ENCODE data around the gene AKAP8L. TPM values are rescaled to one million over a fixed set of nuclear protein-coding genes. Genes with fewer than 3 reads are reported as not detected.
"Not testable (repeated sequence)": the region's sequence is repeated elsewhere in the genome, so short reads cannot be mapped to it uniquely, and the experiment has no call there.

AKAP8L gene
- polyA plus RNA-seq, 10 donors: 48.6 to 77.1 (median 59.7) TPM

DNA sequence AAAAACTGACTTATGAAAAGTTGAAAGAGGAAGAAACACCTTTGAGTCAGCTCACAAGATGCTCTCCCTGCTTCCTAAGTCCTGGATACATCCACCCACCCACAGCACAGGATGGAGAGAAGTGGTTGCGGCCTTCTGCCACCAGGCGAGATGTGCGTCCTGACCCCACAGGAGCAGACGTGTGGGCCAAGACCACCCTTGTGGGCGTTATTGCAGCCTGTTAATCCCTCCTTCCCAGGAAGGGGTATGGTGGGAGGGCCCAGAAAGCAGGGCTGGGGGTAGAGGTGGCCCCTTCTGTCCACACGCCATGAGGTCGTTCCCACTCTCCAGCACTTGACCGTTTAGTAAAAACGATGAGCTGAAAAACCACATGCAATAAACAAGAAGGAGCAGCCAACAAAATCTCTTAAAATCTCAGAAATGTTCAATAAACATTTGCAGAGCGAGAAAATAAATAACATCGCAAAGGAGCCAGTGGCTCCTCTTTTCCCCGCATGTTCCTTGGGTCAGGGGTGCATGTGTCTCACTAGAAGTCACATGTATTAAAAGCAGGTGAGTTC, 2.4 kb upstream of the AKAP8L start:
- DNase-seq: no peak

DNA sequence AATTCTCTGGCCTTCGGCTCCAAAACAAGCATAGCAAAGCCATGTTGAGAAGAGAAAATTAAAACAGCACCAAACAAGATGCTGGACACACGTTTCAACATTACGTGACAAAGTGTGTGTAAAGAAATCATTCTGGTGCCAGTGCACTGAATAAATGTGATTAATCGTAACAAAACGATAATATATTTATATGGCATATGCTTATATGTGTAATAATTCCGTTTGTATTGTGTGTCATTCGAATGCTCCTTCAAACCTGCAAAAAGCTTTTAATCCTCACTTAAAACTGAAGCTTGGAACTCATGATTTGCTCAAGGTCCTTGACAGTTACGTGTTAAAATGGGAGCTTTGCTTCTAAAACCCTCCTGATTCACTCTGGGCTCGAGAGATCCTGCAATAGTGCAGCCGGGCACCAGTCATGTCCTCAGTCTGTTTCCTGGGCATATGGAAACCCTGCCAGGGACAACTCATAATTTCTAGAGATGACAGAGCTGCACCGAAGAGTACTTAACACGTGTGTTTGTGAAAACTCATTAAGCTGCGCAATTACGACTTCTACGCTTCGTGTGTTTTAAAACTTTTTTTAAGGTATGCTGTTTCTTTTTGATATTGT, 731 bp upstream of the AKAP8L start:
- no peak for DNase-seq

DNA sequence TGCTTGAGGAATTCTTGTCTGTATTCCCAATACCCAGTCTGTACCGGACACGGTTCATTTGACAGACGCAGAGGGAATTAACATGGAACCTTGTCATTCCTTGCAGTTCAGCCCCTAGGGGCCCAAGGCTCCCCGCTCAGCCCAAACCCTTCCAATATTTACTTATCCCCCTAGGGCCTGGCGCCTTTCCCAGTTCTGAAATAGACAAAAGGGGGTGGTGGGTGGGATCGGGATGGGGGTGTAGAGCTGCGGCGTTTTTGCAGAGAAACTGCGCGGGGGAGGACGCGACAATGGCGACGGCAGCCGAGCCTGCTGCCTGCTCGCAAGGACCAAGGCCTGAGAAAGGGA, 583 bp downstream of the AKAP8L start:
- no peak for DNase-seq

DNA sequence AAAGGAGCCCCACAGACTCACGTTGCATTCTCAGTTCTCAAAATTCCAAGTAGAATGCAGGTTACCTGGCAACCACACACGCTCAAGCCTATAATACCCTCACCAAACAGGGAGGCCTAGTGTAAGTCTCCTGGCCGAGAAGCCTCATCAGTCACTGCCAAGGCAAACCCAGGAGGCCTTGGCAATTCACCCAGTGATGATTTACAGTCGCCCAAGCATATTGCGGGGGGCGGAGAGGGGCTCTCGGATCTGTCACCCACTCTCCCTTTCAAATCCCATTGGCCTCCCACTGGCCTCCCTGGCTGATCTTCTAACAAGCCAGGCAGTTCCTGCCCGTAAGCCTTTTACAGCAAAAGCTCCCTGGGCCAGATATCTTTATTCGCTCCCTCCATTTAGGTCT, 1.1 kb downstream of the AKAP8L start:
- DNase-seq: peak in 1 of 3 donors; percentile 25

DNA sequence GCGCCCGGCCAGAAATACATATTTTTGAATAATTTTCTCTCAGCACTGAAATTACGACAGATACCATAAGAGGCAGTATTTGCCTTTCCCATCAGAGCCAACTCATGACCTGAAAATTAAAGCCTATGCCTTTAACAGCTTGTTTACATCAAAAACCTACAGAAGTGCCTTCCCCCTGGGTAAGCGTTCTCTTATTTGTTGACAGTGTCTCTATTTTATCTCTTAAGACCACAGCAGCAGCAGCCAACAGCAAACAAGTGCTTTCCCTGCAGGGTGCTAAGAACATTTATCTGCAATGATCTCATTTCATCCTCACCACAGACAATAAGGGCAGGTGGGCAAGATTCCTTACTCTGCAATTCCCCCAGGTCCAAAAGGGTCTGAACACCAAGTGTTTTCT, 6.0 kb downstream of the AKAP8L start:
- DNase-seq: no peak

DNA sequence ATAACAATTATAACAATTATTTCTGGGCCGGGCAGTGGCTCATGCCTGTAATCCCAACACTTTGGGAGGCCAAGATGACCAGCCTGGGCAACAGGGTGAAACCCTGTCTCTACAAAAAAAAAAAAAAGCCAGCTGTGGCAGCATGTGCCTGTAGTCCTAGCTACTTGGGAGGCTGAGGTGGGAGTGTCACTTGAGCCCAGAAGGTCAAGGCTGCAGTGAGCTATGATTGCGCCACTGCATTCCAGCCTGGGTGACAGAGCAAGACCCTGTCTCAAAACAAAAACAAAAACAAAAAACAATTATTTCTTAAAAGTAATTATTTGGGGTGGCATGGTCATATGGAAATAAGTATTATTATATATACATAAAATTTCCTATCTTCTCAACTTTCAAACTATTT, 7.4 kb downstream of the AKAP8L start:
- not testable (repeated sequence) for DNase-seq

DNA sequence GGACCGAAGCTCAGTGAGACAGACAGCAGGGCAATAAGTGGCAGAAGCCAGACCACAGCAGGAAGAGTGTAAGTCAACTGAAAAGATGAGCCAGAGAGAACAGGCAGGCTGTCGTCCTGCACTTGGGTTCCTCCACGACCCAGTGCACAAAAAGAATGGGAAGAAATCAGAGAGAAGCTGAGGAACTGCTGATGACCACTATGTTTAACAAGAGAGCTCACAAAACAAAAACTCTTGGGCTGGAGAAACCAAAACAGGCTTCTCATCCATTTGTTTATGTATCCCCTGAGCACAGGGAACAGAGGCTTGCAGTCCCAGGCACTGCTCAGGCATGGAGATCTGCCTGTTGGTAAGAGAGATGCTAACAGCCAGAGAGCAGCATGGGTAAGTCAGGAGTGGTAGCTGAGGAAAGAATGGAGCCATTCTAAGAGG, 14.0 kb downstream of the AKAP8L start:
- DNase-seq: no peak

DNA sequence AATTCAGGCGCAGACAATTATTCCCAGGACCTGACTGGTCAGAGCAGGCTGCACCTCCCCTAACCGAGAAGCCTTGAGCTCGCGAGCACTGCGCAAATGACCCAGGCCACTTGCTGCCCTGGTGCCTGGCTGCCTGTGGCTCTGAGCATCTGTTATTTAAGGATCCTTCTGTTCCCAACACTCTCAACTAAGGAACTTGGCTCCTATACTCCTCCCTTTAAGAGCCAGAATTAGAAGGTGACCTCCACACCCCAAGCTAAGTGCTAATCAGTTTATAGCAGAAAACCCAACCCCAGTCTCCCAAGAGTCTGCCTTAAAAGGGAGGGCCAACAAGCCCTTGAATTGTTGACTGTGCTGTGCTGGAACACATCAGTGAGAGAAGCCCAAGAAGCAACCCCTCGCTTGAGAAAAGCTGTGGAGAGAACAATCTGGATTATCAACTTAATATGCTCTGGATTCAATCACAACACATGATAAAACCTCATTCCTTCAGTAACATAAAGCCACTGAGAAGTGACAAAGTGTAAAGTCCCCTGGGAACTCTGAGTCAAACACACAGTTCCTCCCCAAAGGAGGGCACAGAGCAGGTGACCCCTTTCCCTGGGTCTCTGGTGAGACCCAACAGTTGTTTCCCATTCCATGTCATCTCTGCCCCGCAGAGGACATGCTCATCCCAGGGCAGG, 14.6 kb downstream of the AKAP8L start:
- DNase-seq: no peak

DNA sequence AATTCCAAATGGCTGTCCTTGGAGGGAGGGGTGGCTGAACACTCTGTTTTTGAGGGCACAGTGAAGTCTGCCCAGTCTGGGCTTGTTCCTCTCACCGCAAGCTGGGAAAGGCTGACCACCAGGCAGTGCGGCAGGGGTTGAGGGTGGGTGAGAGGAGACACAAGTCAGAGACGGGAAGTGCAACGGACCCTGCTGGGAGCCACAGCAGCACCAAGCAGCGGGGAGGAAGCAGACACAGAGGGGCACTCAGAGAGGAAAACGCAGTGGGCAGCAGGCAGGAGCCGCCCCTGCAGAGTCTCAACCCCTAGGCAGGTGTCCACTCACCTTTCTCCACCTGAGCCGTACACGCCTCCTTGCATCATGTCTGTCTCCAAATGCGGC, 15.6 kb downstream of the AKAP8L start:
- no peak for DNase-seq

DNA sequence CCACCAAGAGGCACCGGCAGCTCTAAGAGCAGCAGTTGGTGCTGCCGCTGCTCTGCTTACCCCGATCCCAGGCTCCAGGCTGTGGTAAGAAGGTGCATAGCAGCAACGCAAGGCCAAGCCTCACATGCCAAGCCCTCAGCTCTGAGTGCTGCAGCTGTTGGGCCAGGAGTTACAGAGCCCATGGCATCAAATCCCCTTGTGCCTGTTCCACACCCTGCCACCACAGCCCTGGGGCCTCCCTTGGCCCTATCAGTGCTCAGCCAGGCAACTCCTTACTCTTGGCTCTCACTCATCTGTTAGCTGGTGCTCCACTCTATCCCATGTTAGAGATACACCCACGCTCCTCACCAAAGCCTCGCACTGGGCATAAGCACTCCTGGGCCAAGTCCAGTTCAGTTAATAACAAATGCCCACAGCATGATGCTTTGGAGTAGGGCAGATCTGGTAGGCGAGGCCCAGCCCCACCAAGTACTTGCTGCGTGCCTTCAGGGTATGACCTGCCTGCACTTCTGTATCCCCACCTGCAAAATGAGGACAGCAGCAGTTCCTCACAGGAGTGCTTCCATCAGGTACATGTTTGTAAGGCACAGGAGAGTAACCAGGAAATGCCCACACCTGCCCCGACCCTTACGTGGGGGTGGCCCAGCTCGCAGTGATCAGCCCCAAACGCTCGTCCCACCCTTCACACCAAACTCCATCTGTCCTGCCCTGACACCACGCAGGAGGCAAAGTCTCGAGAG, 16.2 kb downstream of the AKAP8L start:
- peak in 2 of 3 donors; percentile 13 to 34 for DNase-seq

DNA sequence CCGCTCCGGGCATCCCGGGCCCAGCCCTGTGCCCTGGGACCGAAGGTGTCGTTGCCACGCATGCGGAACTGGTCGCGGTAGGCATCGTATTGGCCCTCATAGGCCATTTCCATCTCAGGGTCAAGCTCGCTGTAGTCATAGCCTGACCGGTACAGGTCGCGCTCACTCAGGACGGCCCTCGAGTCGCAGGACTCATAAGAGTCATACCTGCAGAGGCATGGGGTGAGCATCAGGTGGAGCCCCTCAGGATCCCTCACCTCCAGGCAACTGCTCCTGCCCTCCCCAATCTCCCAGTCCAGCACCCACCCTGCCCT, 17.4 kb downstream of the AKAP8L start:
- DNase-seq: no peak

DNA sequence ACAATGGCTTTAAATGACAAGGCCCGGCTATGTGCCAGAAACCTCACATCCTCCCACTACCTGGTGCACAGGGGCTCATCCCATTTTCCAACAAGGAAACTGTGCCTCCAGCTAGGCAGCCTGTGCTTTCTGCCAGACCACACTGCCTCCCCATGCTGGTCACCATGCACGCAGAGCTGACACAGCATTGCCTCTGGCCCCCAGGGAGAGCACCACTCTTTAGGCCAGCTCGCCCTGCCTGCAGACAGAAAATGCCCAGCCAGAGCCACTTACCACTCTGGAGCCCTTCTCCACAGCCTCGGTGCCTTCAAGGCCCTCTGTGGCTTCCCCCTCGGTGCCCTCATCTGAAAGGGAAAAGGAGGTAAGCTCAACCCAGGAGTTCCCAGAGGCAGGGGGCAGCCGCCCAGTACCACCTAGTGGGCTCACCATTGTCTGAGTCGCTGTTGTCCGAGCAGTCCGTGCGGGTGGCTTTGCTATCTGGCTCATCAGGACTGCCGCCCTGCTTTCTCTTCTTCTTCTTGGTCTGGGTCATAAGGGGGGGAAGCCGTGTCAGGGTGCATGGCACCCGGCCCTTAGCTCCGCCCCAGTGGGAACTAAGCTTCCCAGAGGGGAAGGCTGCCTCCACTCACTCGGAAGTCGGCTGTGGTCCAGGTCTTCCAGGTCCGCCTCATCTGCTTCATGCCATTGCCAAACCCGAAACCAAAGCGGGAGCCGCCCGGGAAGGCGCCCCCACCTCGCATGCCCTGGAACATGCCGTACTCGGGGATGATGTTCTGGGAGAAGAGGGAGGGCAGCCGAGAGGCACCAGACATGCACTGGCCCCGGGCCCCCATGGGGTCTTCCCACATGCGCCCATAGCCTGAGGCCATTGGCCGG, 18.0 kb downstream of the AKAP8L start:
- DNase-seq: no peak

DNA sequence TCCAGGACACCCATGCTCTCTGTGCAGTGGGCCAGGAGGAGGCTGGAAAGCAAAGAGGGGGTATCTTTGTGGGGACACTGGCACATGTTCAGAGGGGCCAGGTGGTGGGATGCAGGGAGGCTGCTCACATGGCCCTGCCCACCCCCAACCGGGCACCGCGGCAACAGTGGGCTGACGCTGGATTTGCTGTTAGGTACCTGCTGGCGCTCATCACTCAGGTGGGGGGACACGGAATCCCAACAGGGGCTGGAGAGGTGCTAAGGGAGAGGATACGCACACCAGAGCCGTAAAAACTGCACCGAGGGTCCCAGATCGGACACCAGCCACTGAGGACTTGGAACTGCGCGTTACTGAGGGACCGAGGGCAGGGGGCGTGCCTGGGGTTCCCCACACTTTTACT, 19.2 kb downstream of the AKAP8L start:
- DNase-seq: no peak

DNA sequence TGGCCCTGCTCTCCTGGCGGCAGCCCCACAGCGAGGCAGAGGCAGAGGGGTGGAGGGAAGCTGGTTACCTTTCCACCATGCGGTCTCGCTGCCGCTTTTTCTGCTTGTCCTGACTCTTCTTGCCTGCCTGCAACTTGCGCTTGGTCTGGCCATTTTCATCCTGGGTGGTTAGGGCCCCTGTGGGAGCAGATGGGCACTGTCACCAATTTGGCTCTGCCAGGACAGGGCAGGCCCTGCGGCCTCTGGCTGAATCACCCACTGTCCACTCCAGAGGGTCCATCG, 19.6 kb downstream of the AKAP8L start:
- DNase-seq: no peak

DNA sequence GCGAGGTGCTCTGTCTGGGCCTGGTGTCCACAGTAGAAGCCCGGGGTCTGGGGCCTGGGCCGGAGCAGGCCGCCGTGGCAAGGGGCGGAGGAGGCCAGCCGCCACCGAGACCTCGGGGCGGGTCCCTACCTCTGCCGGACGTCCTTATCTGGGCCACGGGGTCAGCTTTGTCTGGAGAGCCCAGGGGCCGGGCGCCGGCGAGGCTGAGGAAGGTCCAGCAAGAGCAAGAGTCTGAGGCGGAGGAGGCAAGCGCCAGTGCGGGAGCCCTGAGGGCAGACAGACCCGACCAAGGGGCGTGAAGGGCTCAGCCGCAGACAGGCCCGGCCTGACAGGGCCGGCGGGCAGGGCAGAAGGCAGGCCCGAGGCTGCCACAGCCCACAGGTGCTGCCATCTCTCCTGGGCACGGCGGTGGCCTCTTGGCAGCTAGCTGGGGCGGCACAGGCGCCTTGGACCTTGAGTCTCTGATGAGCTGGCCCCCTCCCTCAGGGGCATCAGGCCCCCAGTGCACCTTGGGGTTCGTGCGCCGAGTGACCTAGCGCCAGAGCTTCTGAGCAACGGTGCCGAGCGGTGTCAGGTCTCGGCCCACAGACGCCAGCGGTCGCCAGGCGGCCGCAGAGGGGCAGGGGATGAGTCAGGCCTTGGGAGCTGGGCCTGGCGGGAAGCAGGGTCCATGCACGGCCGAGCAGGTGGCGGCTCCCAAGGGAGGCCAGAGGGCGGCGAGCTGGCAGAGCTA, 20.1 kb downstream of the AKAP8L start:
- DNase-seq: no peak

DNA sequence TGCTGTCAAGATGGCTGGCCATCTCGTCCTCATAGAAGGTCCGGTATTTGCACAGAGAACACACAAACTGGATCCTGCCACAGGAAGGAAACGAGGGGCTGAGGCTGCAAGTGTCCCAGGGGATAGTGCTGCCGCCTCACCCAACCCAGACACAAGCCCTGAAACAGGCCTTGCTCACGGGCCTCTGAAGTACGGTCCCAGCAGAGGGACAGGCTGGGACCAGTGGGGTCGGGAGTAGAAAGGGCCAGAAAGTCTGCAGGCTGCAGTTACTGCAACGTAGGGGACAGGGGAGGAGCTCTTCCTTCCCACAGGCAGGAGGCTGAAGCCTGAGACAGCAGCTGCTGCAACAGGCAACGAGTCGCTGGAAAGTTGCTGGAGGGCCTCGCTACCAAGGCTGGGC, 21.0 kb downstream of the AKAP8L start:
- no peak for DNase-seq

DNA sequence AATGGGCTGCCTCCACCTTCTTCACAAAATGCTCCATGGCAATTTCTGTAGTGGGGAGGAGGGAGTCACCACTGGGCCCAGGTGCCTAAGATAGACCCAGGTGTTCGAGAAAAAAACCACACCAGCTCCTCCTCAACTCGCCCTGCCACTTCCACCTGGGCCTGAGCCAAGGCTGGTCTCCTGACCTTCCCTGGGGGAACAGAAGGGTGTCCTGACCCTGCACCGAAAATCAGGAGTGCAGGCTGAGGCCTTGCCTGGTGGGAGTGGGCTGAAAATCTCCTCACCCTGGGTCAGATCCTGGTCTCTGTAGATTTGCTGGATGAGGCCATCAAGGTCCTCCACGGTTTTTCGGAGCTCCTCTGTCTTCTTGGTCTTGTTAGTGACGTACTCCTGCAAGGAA, 21.6 kb downstream of the AKAP8L start:
- no peak for DNase-seq

DNA sequence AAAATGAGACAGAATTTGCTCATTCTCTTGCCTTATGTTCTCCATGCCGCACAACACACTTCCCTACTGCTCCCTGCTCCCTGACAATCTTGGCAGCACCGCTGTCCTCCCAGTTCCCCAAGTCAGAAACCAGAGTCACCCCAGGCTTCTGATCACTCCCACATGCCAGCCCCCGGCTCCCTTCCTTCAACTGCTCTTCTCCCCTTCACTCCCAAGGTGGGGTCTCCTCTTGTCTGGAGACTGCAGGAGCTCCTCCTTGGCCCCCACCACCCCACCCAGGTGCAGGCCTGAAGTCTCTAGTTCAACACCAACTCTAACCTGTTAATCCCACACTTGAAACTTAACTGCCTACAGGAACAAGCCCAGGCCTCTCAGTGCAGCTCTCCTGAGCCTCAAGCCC, 22.4 kb downstream of the AKAP8L start:
- DNase-seq: no peak

DNA sequence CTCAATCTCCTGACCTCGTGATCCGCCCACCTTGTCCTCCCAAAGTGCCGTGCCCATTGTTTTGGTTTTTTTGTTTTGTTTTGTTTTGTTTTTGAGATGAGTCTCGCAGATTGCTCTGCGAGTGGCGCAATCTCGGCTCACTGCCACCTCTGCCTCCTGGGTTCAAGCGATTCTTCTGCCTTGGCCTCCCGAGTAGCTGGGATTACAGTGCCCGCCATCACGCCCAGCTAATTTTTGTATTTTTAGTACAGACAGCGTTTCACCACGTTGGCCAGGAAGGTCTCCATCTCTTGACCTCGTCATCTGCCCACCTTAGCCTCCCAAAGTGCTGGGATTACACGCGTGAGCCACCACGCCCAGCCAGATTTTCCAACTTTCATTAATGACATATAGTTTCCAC, 23.5 kb downstream of the AKAP8L start:
- not testable (repeated sequence) for DNase-seq

DNA sequence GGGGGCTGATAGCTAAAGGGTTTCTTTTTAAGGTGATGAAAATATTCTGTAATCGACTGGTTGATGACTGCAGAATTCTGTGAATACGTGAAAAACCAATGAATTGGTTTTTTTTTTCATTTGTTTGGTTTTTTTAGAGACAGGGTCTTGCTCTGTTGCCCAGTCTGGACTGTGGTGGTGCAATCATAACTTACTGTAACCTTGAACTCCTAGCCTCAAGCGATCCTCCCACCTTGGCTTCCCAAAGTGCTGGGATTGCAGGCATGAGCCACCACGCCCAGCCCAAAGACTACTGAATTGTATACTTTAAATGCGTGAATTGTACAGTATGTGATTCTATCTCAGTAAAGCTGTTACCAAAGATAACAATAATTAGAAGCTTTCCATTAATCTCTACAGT, 24.4 kb downstream of the AKAP8L start:
- DNase-seq: no peak

DNA sequence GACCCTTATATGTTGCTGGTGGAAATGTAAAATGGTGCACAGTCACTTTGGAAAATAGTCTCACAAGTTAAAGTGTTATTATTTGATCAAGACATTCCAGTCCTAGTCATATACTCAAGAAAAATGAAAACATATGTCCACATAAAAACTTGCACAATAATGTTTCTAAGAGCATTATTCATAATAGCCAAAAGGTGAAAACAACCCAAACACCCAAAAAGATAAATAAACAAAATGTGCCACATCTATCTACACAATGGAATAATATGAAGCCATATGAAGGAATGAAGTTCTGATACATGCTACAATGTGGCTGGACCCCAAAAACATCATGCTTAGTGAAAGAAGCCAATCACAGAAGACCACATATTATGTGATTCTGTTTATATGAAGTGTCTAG, 24.8 kb downstream of the AKAP8L start:
- DNase-seq: no peak

DNA sequence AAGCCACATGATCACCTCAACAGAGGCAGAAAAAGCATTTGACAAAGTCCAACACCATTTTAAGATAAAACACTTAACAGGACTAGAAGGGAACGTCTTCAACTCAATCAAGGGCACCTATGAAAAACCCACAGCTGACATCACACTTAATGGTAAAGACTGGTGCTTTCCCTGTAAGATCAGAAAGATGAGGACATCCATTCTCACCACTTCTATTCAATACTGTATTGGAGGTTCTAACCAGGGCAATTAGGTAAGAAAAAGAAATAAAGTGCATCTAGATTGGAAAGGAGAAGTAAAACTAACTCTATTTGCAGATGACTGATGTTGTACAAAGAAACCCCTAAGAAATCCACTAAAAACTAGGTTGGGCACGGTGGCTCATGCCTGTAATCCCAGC, 28.0 kb downstream of the AKAP8L start:
- DNase-seq: no peak
